ENCODE measurements around the gene UPF1. TPM values are rescaled to one million over a fixed set of nuclear protein-coding genes. Genes with fewer than 3 reads are reported as not detected.
A peak's percentile ranks its signal among the peaks of the same experiment; 100 is the strongest.

Gene UPF1
- total and polyA plus RNA-seq, 12 donors = 27.6 to 141 (median 72.3) TPM

DNA sequence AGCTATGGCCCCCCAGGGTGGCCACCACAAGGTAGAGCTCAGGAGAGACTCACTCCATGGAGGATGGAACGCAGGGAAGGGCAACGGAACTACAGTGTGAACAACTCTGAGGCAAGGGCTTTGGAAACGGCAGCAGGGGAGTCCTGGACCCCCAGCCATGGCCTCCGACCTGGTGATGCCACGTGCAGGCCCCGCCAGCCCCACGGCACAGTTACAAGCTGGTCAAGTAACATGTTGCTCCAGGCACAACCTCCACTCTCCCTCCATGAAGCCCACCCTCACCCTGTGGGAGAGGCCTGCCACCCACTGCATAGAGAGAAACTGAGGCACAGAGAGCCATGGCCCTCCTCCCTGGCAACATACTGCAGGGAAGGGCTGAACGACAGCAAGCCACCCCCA, 73.3 kb downstream of the UPF1 start:
- no peak overlapping the region for H3K27ac ChIP-seq
- no peaks in the 10 kb centered on the region for H3K9me3 ChIP-seq (replicated peaks in 1 of 3)
- DNase-seq = no peak
- no peak for TF ChIP-seq POLR2A (IDR thresholded peaks at IDR 0.05)
- H3K36me3 ChIP-seq (replicated peaks in 1 of 2) = peaks cover 0 to 47% of the 10 kb centered on the region in 2 donors
- peaks cover 18 to 19% of the 10 kb centered on the region in 2 donors for H3K4me1 ChIP-seq (replicated peaks in 1 of 2)
- H3K4me3 ChIP-seq = no peak overlapping the region
- intact Hi-C loops (cut with DNase I) = no loop called here
- no peaks in the 10 kb centered on the region for H3K27me3 ChIP-seq
- WGBS, 4 donors = 89 to 95% (median 91%) methylated on average over 7 to 8 of the region's 8 CpGs

DNA sequence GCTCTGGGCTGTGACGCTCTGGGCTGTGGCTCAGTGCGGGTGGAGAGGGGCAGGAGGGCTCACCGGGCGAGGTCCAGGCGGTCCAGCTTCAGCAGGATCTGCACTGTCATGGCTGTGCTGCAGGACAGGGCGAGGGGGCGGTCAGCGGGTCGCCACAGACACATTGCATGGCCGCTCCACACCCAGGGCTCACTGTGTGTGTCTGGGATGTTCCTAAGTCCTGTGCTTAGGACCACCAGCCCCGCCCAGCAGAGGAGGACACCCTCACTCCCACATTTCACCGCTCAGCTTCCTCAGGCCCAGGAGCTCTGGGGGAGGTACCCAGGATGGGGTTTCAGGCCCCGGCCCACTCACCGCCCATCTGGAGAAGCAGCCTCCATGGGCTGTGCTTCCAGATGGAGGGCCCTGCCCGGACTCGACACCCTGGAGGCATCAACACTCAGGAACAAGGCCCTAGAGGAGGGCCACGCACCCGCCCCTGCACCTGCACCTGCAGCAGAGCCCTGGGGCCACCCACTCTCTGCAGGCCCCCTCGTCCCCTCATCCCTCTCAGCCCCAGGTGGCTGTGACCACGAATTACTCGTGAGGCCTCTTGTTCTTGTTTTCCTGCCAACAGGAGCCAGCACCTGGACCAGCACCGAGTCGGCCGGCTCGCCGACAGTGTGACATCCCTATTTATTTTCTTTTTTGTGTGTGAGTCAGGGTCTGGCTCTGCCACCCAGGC, 73.9 kb downstream of the UPF1 start:
- H3K9me3 ChIP-seq (replicated peaks in 1 of 3) = no peaks in the 10 kb centered on the region
- no peak overlapping the region for H3K4me3 ChIP-seq
- 74 to 91% (median 83%) methylated on average over 11 to 26 of the region's 26 CpGs for WGBS, 4 donors
- TF ChIP-seq POLR2A (IDR thresholded peaks at IDR 0.05) = no peak
- TF ChIP-seq, protein P1, sequence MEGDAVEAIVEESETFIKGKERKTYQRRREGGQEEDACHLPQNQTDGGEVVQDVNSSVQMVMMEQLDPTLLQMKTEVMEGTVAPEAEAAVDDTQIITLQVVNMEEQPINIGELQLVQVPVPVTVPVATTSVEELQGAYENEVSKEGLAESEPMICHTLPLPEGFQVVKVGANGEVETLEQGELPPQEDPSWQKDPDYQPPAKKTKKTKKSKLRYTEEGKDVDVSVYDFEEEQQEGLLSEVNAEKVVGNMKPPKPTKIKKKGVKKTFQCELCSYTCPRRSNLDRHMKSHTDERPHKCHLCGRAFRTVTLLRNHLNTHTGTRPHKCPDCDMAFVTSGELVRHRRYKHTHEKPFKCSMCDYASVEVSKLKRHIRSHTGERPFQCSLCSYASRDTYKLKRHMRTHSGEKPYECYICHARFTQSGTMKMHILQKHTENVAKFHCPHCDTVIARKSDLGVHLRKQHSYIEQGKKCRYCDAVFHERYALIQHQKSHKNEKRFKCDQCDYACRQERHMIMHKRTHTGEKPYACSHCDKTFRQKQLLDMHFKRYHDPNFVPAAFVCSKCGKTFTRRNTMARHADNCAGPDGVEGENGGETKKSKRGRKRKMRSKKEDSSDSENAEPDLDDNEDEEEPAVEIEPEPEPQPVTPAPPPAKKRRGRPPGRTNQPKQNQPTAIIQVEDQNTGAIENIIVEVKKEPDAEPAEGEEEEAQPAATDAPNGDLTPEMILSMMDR (IDR thresholded peaks at IDR 0.05) = no peak
- H3K4me1 ChIP-seq (replicated peaks in 1 of 2) = peaks cover 18 to 19% of the 10 kb centered on the region in 2 donors
- no peaks in the 10 kb centered on the region for H3K27me3 ChIP-seq
- peak overlapping the region in 1 of 5 donors; percentile 73 for H3K27ac ChIP-seq
- no peak for DNase-seq
- H3K36me3 ChIP-seq (replicated peaks in 1 of 2) = peaks cover 0 to 49% of the 10 kb centered on the region in 2 donors
- intact Hi-C loops (cut with DNase I) = no loop called here

DNA sequence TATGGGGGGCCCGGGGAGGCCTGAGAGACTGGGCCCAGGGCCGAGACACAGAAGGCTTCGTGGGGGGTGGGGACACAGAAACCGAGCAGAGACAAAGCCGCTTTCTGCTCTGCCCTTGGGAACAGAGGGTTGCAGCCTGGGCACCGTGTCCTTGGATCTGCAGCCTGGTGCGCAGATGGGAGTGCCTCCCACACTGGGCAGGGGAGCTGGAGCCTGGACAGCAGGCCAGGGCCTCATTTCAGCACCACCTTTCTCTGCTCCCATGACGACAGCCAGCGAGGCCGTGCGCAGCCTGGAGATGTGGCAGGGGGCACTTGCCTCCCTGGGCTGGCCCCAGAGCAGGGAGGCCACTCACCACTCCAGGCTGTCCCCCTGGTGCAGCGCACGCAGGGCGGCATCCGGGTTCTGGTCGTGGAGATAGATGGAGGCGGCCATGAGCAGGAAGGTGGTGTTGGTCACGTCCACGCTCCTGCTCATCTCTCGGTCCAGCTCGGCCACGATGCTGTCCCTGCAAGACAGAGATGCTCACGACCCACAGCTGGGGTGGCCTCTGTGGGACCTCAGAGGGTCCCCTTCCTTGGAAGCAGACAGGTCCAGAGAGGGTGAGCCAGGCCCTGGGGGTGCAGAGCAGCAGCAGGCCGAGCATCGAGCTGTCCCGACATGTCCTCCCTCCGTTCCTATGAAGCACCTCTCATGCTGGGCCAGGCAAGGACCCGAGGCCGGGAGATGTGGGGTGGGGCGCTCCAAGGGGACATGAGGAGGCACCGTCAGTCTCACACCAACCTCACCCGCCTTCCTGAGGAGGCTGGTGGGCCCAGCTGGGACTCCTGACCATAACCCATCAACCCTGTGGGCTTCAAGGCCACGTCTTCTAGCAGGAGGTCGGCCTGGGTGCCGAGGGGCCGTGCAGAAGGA, 75.1 kb downstream of the UPF1 start:
- peak overlapping the region in 3 of 5 donors; percentile 4 to 74 (median 73) for H3K27ac ChIP-seq
- DNase-seq = peak; percentile 68 to 90 (median 85)
- H3K27me3 ChIP-seq = no peaks in the 10 kb centered on the region
- peaks cover 0 to 56% of the 10 kb centered on the region in 2 donors for H3K36me3 ChIP-seq (replicated peaks in 1 of 2)
- intact Hi-C loops (cut with DNase I) = no loop called here
- TF ChIP-seq POLR2A (IDR thresholded peaks at IDR 0.05) = no peak
- TF ChIP-seq, protein P1 (IDR thresholded peaks at IDR 0.05) = no peak
- H3K9me3 ChIP-seq (replicated peaks in 1 of 3) = no peaks in the 10 kb centered on the region
- no peak overlapping the region for H3K4me3 ChIP-seq
- 66 to 86% (median 68%) methylated on average over 7 to 36 of the region's 36 CpGs for WGBS, 4 donors
- peaks cover 18 to 19% of the 10 kb centered on the region in 2 donors for H3K4me1 ChIP-seq (replicated peaks in 1 of 2)

DNA sequence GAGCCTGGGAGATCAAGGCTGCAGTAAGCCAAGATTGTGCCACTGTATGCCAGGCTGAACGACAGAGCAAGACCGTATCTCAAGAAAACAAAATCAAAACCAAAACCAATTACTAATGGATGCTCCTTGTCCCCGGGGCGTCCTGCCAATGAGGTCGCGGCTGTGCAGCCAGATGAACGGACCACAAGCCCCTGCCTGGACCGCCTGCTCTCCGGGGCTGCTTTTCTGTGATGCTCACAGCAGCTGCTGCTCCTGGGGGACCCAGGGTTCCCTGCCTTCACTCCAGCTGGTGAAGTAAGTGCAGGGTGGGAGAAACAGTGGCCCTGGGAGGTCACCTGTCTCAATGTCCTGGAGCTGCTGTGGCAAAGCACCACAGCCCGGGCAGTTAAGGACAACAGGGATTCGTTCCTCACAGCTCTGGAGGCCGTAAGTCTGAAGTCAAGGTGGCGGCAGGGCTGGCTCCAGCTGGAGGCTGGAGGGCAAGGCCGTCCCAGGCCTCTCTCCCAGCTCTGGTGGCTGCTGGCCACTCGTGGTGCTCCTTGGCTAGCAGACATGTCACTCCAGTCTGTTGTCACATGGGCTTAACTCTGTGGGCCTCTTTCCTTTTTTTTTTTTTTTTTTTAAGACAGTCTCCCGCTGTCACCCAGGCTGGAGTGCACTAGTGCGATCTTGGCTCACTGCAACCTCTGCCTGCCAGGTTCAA, 77.3 kb downstream of the UPF1 start:
- Histone ChIP-seq H3K36me3 (replicated peaks in 1 of 2) (peaks cover 0 to 66% of the 10 kb centered on the region in 2 donors), H3K4me1 (replicated peaks in 1 of 2) (peaks cover 18 to 19% of the 10 kb centered on the region in 2 donors), H3K9me3 (replicated peaks in 1 of 3) (no peaks in the 10 kb centered on the region), H3K27me3 (no peaks in the 10 kb centered on the region), H3K27ac (peak overlapping the region in 1 of 5 donors; percentile 7), H3K4me3 (no peak overlapping the region)
- no peak for TF ChIP-seq POLR2A (IDR thresholded peaks at IDR 0.05)
- TF ChIP-seq, protein P1 (IDR thresholded peaks at IDR 0.05) = no peak
- 62 to 70% (median 66%) methylated on average over 8 to 17 of the region's 17 CpGs for WGBS, 4 donors
- intact Hi-C loops (cut with DNase I) = no loop called here
- DNase-seq = peak; percentile 52 to 86 (median 79)

Measured in adrenal gland (tissue), 12 donors.